GM12892 (cell line): ENCODE measurements around the gene VEPH1.

Experiments
- POLR2A ChIP-seq: IDR thresholded peaks from 2 replicates; pipeline ENCODE4 v1.6.1; 2011; ENCODE audit warnings: low read depth, low read length, control low read depth
- POLR2AphosphoS5 ChIP-seq: IDR thresholded peaks from 2 replicates; pipeline ENCODE4 v1.6.1; 2011; ENCODE audit warnings: low read depth, low read length, control low read depth
- TAF1 ChIP-seq: IDR thresholded peaks from 2 replicates; pipeline ENCODE4 v1.6.1; 2011; ENCODE audit warnings: low read depth, mild to moderate bottlenecking, control low read depth, low read length, borderline replicate concordance

DNA sequence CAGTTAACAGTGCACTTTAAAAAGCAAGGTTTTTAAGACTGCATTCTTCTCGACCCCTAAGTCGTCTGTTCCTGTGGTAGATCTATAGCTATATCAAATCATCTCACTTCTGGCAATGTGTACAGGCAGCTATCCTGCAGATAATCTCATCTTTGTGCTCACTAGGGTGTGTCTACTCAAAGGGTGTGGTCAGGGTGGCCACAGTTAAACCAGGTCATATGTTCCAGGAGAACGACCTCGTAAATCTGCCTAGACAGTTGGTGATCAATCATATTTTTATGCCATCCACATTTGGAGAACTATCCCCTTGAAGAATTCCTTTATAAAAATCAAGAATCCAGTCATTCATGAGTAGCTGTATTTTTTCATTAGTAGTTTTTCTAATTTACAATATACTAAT is 3.0 kb downstream of the VEPH1 start:
- no peak for TF ChIP-seq POLR2A
- TF ChIP-seq POLR2AphosphoS5 = no peak
- TF ChIP-seq TAF1 = no peak
